IMR-90 (cell line): ENCODE data around the gene PLCH2. TPM values are rescaled to one million over a fixed set of nuclear protein-coding genes. Genes with fewer than 3 reads are reported as not detected.

ENCODE experiments used
- ATAC-seq: fragments of 200-7000 bp; cut with Tn5 transposase; 2 replicates; pipeline ENCODE4 v1.9.1; 2020; ENCODE audit warnings: low read depth, mild to moderate bottlenecking, moderate library complexity
- BruUV-seq: library from RNA; stranded (reverse); fragments of 400-500 nt; replicated peaks from 2 replicates; lab custom pipeline; 2021; lab: Mats Ljungman, UMichigan
- CTCF ChIA-PET: fragments of 300-600 bp; formaldehyde crosslinking; extraction: SDS; loops from one replicate; lab custom pipeline; 2021; ENCODE audit warnings: antibody characterized with exemption; lab: Yijun Ruan, JAX
- POLR2A ChIA-PET: fragments of 300-600 bp; sonication (Branson Sonifier 250); formaldehyde crosslinking; loops from one replicate; lab custom pipeline; 2022; ENCODE audit warnings: antibody characterized with exemption; ENCODE audit not compliant: unreplicated experiment; lab: Charles Lee
- DNase-seq: peaks from one replicate; pipeline ENCODE4 v3.0.0; 2013
- H2AFZ ChIP-seq: replicated peaks from 2 replicates; pipeline ENCODE3; 2013; ENCODE audit warnings: low read length, mild to moderate bottlenecking; ENCODE audit not compliant: poor library complexity
- H2AK5ac ChIP-seq: 2 replicates; pipeline ENCODE4 v1.6.1; 2013; ENCODE audit warnings: low read depth, low read length, inconsistent platforms
- H2AK9ac ChIP-seq: replicated peaks from 2 replicates; pipeline ENCODE3; 2013; ENCODE audit warnings: mild to moderate bottlenecking, low read depth, low read length, moderate library complexity; ENCODE audit not compliant: poor library complexity
- H2BK120ac ChIP-seq: 2 replicates; pipeline ENCODE4 v1.6.1; 2013; ENCODE audit warnings: low read depth, low read length, inconsistent platforms
- H2BK15ac ChIP-seq: 3 replicates; pipeline ENCODE4 v1.6.1; 2013; ENCODE audit warnings: low read depth, low read length, inconsistent platforms
- H2BK20ac ChIP-seq: 2 replicates; pipeline ENCODE4 v1.6.1; 2013; ENCODE audit warnings: low read depth, mild to moderate bottlenecking, inconsistent platforms, low read length, moderate library complexity
- H2BK5ac ChIP-seq: 2 replicates; pipeline ENCODE4 v1.6.1; 2013; ENCODE audit warnings: mild to moderate bottlenecking, low read depth, low read length, inconsistent platforms; ENCODE audit not compliant: poor library complexity, severe bottlenecking
- H3K14ac ChIP-seq: replicated peaks from 2 replicates; pipeline ENCODE4 v1.6.1; 2013; ENCODE audit warnings: low read depth, low read length, inconsistent platforms
- H3K18ac ChIP-seq: 2 replicates; pipeline ENCODE4 v1.6.1; 2013; ENCODE audit warnings: low read depth, low read length, control low read depth
- H3K23ac ChIP-seq: 2 replicates; pipeline ENCODE4 v1.6.1; 2013; ENCODE audit warnings: low read depth, low read length, inconsistent platforms
- H3K27ac ChIP-seq: 2 replicates; pipeline ENCODE4 v1.5.1; 2013; ENCODE audit warnings: mild to moderate bottlenecking, control low read depth, low read length; ENCODE audit not compliant: insufficient read depth
- H3K27me3 ChIP-seq: 2 replicates; pipeline ENCODE4 v1.6.1; 2013; ENCODE audit warnings: low read length; ENCODE audit not compliant: control insufficient read depth, insufficient read depth
- H3K36me3 ChIP-seq: 2 replicates; pipeline ENCODE4 v1.6.1; 2013; ENCODE audit warnings: low read length, mixed read lengths; ENCODE audit not compliant: control insufficient read depth, insufficient read depth
- H3K4ac ChIP-seq: 2 replicates; pipeline ENCODE4 v1.6.1; 2013; ENCODE audit warnings: low read depth, low read length, inconsistent platforms
- H3K4me1 ChIP-seq: 2 replicates; pipeline ENCODE4 v1.6.1; 2013; ENCODE audit warnings: low read length, mixed read lengths; ENCODE audit not compliant: control insufficient read depth, insufficient read depth
- H3K4me2 ChIP-seq: 2 replicates; pipeline ENCODE4 v1.6.1; 2013; ENCODE audit warnings: low read depth, mild to moderate bottlenecking, control low read depth, low read length, moderate library complexity
- H3K4me3 ChIP-seq: 2 replicates; pipeline ENCODE4 v1.5.1; 2013; ENCODE audit warnings: low read depth, mild to moderate bottlenecking, control low read depth, low read length, moderate library complexity; ENCODE audit not compliant: insufficient read depth
- H3K56ac ChIP-seq: 2 replicates; pipeline ENCODE4 v1.6.1; 2013; ENCODE audit warnings: low read length, inconsistent platforms; ENCODE audit not compliant: insufficient read depth; ENCODE audit errors: extremely low read depth
- H3K79me1 ChIP-seq, 2 experiments: 2 replicates each; pipeline ENCODE4 v1.6.1; 2013; ENCODE audit warnings: low read length in 2 of 2, inconsistent platforms in 1 of 2, low read depth in 1 of 2
- H3K9ac ChIP-seq: 2 replicates; pipeline ENCODE4 v1.6.1; 2013; ENCODE audit warnings: low read depth, low read length, control low read depth
- H3K9me1 ChIP-seq: 2 replicates; pipeline ENCODE4 v1.6.1; 2013; ENCODE audit warnings: low read length, inconsistent platforms; ENCODE audit not compliant: insufficient read depth
- H3K9me3 ChIP-seq: 2 replicates; pipeline ENCODE4 v1.6.1; 2013; ENCODE audit warnings: low read length; ENCODE audit not compliant: control insufficient read depth, insufficient read depth
- H4K20me1 ChIP-seq: 2 replicates; pipeline ENCODE4 v1.6.1; 2013; ENCODE audit warnings: low read length, inconsistent platforms; ENCODE audit not compliant: insufficient read depth
- H4K5ac ChIP-seq: 2 replicates; pipeline ENCODE4 v1.6.1; 2013; ENCODE audit warnings: mild to moderate bottlenecking, low read depth, low read length, control low read depth
- H4K8ac ChIP-seq, 2 experiments: 2 replicates each; pipeline ENCODE4 v1.6.1; 2013; ENCODE audit warnings: low read depth in 2 of 2, low read length in 2 of 2, control low read depth in 1 of 2, inconsistent platforms in 1 of 2
- H4K91ac ChIP-seq: 2 replicates; pipeline ENCODE4 v1.6.1; 2013; ENCODE audit warnings: low read depth, low read length, inconsistent platforms; ENCODE audit not compliant: insufficient read depth
- BHLHE40 ChIP-seq: fragments of 150-350 bp; IDR thresholded peaks from 2 replicates; pipeline ENCODE4 v1.6.1; 2016; ENCODE audit warnings: mild to moderate bottlenecking, low read depth, low read length
- CEBPB ChIP-seq: IDR thresholded peaks from 2 replicates; pipeline ENCODE4 v1.6.1; 2012; ENCODE audit warnings: low read depth, low read length, improper control_type of control experiment
- CHD1 ChIP-seq: IDR thresholded peaks from 2 replicates; pipeline ENCODE4 v1.6.1; 2012; ENCODE audit warnings: low read depth, low read length, improper control_type of control experiment
- FOS ChIP-seq: fragments of 150-350 bp; IDR thresholded peaks from 2 replicates; pipeline ENCODE4 v1.6.1; 2016; ENCODE audit warnings: low read depth, low read length
- MAFK ChIP-seq: IDR thresholded peaks from 2 replicates; pipeline ENCODE4 v1.6.1; 2012; ENCODE audit warnings: low read depth, low read length, improper control_type of control experiment
- MAZ ChIP-seq: IDR thresholded peaks from 2 replicates; pipeline ENCODE4 v1.6.1; 2012; ENCODE audit warnings: low read depth, mild to moderate bottlenecking, low read length, improper control_type of control experiment, moderate library complexity, borderline replicate concordance
- MXI1 ChIP-seq: IDR thresholded peaks from 2 replicates; pipeline ENCODE4 v1.6.1; 2012; ENCODE audit warnings: low read depth, mild to moderate bottlenecking, low read length, moderate library complexity, borderline replicate concordance
- NFE2L2 ChIP-seq: fragments of 150-350 bp; IDR thresholded peaks from 2 replicates; pipeline ENCODE4 v1.6.1; 2016; ENCODE audit warnings: low read depth, mild to moderate bottlenecking, low read length
- POLR2A ChIP-seq: IDR thresholded peaks from 2 replicates; pipeline ENCODE4 v1.6.1; 2012; ENCODE audit warnings: mild to moderate bottlenecking, low read depth, low read length
- RAD21 ChIP-seq: IDR thresholded peaks from 2 replicates; pipeline ENCODE4 v1.6.1; 2012; ENCODE audit warnings: low read length, improper control_type of control experiment
- RCOR1 ChIP-seq: IDR thresholded peaks from 2 replicates; pipeline ENCODE4 v1.6.1; 2012; ENCODE audit warnings: mild to moderate bottlenecking, low read length, improper control_type of control experiment; ENCODE audit not compliant: insufficient replicate concordance
- RFX5 ChIP-seq: IDR thresholded peaks from 2 replicates; pipeline ENCODE4 v1.8.0; 2012; ENCODE audit warnings: low read depth, mild to moderate bottlenecking, low read length, moderate library complexity
- SMC3 ChIP-seq: fragments of 150-350 bp; IDR thresholded peaks from 2 replicates; pipeline ENCODE4 v1.6.1; 2016; ENCODE audit warnings: low read depth, mild to moderate bottlenecking, antibody characterized with exemption, low read length, moderate library complexity
- WGBS, 2 experiments: methylation state at CpG; one replicate each; pipeline versions ENCODE4 v1.1.5 to v1.1.7; 2013; ENCODE audit warnings: missing lambda C conversion rate in 2 of 2; ENCODE audit not compliant: insufficient read length in 1 of 2; ENCODE audit errors: extremely low coverage in 2 of 2; 5-methylcytosine and 5-hydroxymethylcytosine counted together
- dilution Hi-C: fragments of 300-500 bp; cut with HindIII; formaldehyde crosslinking; loops from one replicate; pipeline ENCODE4 v1.14.3; 2018; ENCODE audit warnings: low sequenced_read_pairs; ENCODE audit not compliant: unreplicated experiment
- in situ Hi-C: fragments of 300-500 bp; cut with MboI; formaldehyde crosslinking; loops from 3 replicates; pipeline ENCODE4 v1.14.3; 2019; ENCODE audit warnings: low sequenced_read_pairs, inconsistent platforms, mixed read lengths
- intact Hi-C: fragments of 100-400 bp; cut with micrococcal nuclease; formaldehyde crosslinking; loops from 2 replicates; pipeline ENCODE4 v1.10.0; 2022
- polyA plus RNA-seq, 3 experiments: library from polyadenylated mRNA; depleted of rRNA; stranded (reverse); fragments of >200 nt; gene quantifications; 2 replicates each; pipeline ENCODE4 v1.2.3, GENCODE V29; 2012; ENCODE audit warnings: low replicate concordance in 1 of 3
- total RNA-seq: library from RNA; depleted of rRNA; stranded (reverse); fragments of >200 nt; gene quantifications from 2 replicates; pipeline ENCODE4 v1.2.3, GENCODE V29; 2012
- TF ChIP-seq, protein P1 (sequence below): conservative IDR thresholded peaks from 2 replicates; pipeline ENCODE4 v1.5.1; 2012; ENCODE audit warnings: mild to moderate bottlenecking, low read depth, low read length, improper control_type of control experiment
- TF ChIP-seq, protein P2 (sequence below): fragments of 150-350 bp; IDR thresholded peaks from 2 replicates; pipeline ENCODE4 v1.6.1; 2016; ENCODE audit warnings: low read depth, mild to moderate bottlenecking, low read length, moderate library complexity, borderline replicate concordance
- TF ChIP-seq, protein P3 (sequence below): fragments of 150-350 bp; IDR thresholded peaks from 2 replicates; pipeline ENCODE4 v1.6.1; 2017; ENCODE audit warnings: mild to moderate bottlenecking, antibody characterized with exemption, low read length, low read depth

PLCH2 gene
- total and polyA plus RNA-seq, 2 of the 4 experiments (the other 2 are of a cell fraction), result 0.18 to 1.9 TPM

DNA sequence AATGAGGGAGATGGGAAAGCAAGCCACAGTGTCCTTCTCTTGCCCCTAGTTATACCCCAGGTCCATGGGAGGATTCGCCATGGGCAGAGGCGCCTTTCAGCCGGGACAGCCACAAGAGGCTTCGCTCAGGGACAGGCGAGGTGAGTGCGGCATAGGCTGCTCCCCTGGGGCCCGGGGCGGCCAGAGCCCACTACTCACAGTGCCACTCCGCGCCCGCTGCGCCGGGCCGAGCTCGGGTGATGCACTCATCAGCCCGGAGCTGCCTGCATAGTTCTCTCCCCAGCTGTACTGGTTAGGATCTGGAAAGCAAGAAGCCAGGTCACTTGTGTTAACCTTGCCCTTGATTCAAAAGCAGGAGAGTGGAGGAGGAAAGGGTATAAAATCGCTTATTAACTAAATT, 41.9 kb downstream of the PLCH2 start:
- peaks cover 6 to 27% of the 10 kb centered on the region in 2 experiments for H3K79me1 ChIP-seq
- POLR2A ChIA-PET, result no interaction called here
- H3K4me3 ChIP-seq, result no peak overlapping the region
- no peak overlapping the region for H2BK20ac ChIP-seq
- H4K91ac ChIP-seq, result no peak overlapping the region
- no peak overlapping the region for H3K14ac ChIP-seq
- no peak overlapping the region for H2BK5ac ChIP-seq
- no peak overlapping the region for H4K8ac ChIP-seq
- H3K4me1 ChIP-seq, result peaks cover under 1% of the 10 kb centered on the region
- H2BK15ac ChIP-seq, result no peak overlapping the region
- no peak overlapping the region for H3K18ac ChIP-seq
- no peak overlapping the region for H2AK5ac ChIP-seq
- H4K20me1 ChIP-seq, result peaks cover 19% of the 10 kb centered on the region
- in situ Hi-C loops, result no loop called here
- H2BK120ac ChIP-seq, result no peak overlapping the region
- no TSS peak for BruUV-seq
- no peak overlapping the region for H3K27ac ChIP-seq
- TF ChIP-seq MAFK (no peak), CEBPB (no peak), RAD21 (no peak), POLR2A (no peak), MAZ (no peak), MXI1 (no peak), SMC3 (no peak), FOS (no peak), NFE2L2 (no peak), RFX5 (no peak), BHLHE40 (no peak), CHD1 (no peak), RCOR1 (no peak)
- TF ChIP-seq, protein P1, sequence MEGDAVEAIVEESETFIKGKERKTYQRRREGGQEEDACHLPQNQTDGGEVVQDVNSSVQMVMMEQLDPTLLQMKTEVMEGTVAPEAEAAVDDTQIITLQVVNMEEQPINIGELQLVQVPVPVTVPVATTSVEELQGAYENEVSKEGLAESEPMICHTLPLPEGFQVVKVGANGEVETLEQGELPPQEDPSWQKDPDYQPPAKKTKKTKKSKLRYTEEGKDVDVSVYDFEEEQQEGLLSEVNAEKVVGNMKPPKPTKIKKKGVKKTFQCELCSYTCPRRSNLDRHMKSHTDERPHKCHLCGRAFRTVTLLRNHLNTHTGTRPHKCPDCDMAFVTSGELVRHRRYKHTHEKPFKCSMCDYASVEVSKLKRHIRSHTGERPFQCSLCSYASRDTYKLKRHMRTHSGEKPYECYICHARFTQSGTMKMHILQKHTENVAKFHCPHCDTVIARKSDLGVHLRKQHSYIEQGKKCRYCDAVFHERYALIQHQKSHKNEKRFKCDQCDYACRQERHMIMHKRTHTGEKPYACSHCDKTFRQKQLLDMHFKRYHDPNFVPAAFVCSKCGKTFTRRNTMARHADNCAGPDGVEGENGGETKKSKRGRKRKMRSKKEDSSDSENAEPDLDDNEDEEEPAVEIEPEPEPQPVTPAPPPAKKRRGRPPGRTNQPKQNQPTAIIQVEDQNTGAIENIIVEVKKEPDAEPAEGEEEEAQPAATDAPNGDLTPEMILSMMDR, result no peak
- TF ChIP-seq, protein P2, sequence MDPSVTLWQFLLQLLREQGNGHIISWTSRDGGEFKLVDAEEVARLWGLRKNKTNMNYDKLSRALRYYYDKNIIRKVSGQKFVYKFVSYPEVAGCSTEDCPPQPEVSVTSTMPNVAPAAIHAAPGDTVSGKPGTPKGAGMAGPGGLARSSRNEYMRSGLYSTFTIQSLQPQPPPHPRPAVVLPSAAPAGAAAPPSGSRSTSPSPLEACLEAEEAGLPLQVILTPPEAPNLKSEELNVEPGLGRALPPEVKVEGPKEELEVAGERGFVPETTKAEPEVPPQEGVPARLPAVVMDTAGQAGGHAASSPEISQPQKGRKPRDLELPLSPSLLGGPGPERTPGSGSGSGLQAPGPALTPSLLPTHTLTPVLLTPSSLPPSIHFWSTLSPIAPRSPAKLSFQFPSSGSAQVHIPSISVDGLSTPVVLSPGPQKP, result no peak
- TF ChIP-seq, protein P3, sequence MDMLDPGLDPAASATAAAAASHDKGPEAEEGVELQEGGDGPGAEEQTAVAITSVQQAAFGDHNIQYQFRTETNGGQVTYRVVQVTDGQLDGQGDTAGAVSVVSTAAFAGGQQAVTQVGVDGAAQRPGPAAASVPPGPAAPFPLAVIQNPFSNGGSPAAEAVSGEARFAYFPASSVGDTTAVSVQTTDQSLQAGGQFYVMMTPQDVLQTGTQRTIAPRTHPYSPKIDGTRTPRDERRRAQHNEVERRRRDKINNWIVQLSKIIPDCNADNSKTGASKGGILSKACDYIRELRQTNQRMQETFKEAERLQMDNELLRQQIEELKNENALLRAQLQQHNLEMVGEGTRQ, result no peak
- DNase-seq (no peak), ATAC-seq (no peak)
- H3K4ac ChIP-seq, result no peak overlapping the region
- no peak overlapping the region for H3K9ac ChIP-seq
- H3K36me3 ChIP-seq, result peaks cover 76% of the 10 kb centered on the region
- peaks cover 6% of the 10 kb centered on the region for H3K9me1 ChIP-seq
- no peak overlapping the region for H3K56ac ChIP-seq
- no peak overlapping the region for H2AK9ac ChIP-seq
- H3K9me3 ChIP-seq, result no peaks in the 10 kb centered on the region
- 97% methylated on average over 11 of the region's 17 CpGs; no CpG with 5 or more reads in 1 of the 2 experiments for WGBS, 2 experiments
- dilution Hi-C loops, result no loop called here
- no peak overlapping the region for H4K5ac ChIP-seq
- no peak overlapping the region for H3K4me2 ChIP-seq
- CTCF ChIA-PET, result no interaction called here
- H3K27me3 ChIP-seq, result no peaks in the 10 kb centered on the region
- intact Hi-C loops, result no loop called here
- H2AFZ ChIP-seq, result no peak overlapping the region
- no peak overlapping the region for H3K23ac ChIP-seq
